Measurements from ENCODE around the gene CDH13.

- TF ChIP-seq CTCF (IDR thresholded peaks at IDR 0.05; ENCODE audit: low read depth, low read length) (no peak), EZH2phosphoT487 (IDR thresholded peaks at IDR 0.05; ENCODE audit: low read depth) (no peak)
These were observed 57.5 kb downstream of the CDH13 start for GRCh38 chr16:82684256-82684655.

Measured in OCI-LY3 (cell line).